Measurements from ENCODE around the gene MYH11.

GRCh38 chr16:15906439-15906838, 49.6 kb upstream of the MYH11 start:
- TF ChIP-seq CTCF (IDR thresholded peaks at IDR 0.05 in 8 of 11, conservative IDR thresholded peaks at IDR 0.05 in 3 of 11) (no peak), POLR2AphosphoS5 (IDR thresholded peaks at IDR 0.05) (no peak), POLR2A (IDR thresholded peaks at IDR 0.05) (no peak)

Data from spleen (tissue), 7 donors.